ENCODE data around the gene PUS3.
"Not testable (repeated sequence)": the region's sequence is repeated elsewhere in the genome, so short reads cannot be mapped to it uniquely, and the experiment has no call there.

PUS3 gene

DNA sequence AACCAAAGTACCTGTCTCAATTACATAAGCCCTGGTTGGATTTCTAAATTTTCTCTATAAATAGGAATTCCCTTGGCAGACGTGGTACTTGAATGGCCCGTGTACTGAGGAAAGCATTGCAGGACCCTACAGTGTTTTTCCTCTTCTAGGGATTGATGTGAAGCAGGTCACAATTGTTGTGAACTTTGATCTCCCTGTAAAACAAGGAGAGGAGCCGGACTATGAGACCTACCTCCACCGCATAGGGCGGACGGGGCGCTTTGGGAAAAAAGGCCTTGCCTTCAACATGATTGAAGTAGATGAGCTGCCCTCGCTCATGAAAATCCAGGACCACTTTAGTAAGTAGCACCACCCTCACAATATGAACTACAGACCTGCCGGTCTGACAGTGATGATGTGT, 18.0 kb upstream of the PUS3 start:
- in situ Hi-C loops (cut with MboI; ENCODE audit: low sequenced_read_pairs, unreplicated experiment), result loop anchor here (10.0 kb wide), 1 partner anchor 274 kb away; no protein-coding TSS in a partner anchor
- DNase-seq (ENCODE audit: low spot score), result no peak
- TF ChIP-seq, protein P1, sequence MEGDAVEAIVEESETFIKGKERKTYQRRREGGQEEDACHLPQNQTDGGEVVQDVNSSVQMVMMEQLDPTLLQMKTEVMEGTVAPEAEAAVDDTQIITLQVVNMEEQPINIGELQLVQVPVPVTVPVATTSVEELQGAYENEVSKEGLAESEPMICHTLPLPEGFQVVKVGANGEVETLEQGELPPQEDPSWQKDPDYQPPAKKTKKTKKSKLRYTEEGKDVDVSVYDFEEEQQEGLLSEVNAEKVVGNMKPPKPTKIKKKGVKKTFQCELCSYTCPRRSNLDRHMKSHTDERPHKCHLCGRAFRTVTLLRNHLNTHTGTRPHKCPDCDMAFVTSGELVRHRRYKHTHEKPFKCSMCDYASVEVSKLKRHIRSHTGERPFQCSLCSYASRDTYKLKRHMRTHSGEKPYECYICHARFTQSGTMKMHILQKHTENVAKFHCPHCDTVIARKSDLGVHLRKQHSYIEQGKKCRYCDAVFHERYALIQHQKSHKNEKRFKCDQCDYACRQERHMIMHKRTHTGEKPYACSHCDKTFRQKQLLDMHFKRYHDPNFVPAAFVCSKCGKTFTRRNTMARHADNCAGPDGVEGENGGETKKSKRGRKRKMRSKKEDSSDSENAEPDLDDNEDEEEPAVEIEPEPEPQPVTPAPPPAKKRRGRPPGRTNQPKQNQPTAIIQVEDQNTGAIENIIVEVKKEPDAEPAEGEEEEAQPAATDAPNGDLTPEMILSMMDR (IDR thresholded peaks at IDR 0.05; ENCODE audit: borderline replicate concordance, control extremely low read depth, extremely low read depth, insufficient read depth, missing control alignments), result no peak

DNA sequence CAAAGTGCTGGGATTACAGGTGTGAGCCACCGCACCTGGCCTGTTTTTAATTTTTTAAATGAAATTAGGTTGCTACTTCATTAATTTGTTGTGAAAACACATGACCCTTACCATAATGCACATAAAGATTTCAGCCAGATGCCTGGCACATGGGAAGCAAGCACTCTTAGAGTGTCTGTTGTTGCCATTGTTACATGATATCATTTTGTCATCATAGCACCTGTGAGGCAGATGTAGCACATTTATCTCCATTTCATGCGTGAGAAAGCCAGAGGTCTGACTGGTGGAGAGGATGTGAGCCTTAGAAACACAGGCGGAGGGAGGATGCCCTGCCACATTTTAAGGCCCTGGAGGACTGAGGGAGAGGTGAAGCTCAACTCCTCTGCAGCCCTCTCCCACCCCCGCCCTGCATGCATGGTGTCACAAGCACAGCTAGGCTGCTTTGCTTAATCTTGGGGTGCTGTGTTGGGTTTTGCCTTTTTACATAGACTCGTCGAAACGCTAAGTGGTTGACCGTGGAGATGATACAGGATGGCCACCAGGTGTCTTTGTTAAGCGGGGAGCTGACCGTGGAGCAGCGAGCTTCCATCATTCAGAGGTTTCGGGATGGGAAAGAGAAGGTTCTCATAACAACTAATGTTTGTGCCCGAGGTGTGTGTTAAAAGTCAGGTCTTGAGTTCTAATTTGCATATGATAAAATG, 15.3 kb upstream of the PUS3 start:
- no peak for DNase-seq (ENCODE audit: low spot score)
- in situ Hi-C loops (cut with MboI; ENCODE audit: low sequenced_read_pairs, unreplicated experiment), result no loop called here
- TF ChIP-seq, protein P1 (IDR thresholded peaks at IDR 0.05; ENCODE audit: borderline replicate concordance, control extremely low read depth, extremely low read depth, insufficient read depth, missing control alignments), result no peak

DNA sequence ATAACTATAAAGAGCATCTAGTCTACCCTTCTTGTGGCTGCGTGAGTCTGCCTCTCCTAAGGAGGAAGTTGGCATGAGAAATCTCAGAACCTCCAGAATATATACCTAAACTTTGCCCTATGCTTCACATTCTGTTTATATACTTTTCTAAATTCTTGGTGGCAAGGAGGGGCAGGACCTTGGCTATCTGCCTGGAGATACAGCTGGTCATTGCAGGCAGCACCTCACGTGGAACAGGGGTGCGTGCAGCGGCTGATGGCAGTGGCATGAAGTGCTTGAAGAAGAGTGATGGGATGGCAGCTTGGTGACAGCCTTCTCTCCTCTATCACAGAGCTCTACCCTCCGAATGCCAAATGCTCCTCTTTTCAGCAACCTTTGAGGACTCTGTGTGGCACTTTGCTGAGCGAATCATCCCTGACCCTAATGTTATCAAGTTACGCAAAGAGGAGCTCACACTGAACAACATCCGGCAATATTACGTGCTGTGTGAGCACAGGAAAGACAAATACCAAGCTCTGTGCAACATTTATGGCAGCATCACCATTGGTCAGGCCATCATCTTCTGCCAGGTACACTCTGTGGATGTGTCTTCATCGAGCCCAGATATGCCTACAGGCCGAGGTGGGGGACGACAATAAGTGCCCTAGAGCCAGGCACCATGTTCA, 13.8 kb upstream of the PUS3 start:
- no peak for DNase-seq (ENCODE audit: low spot score)
- in situ Hi-C loops (cut with MboI; ENCODE audit: low sequenced_read_pairs, unreplicated experiment), result no loop called here
- TF ChIP-seq, protein P1 (IDR thresholded peaks at IDR 0.05; ENCODE audit: borderline replicate concordance, control extremely low read depth, extremely low read depth, insufficient read depth, missing control alignments), result no peak

DNA sequence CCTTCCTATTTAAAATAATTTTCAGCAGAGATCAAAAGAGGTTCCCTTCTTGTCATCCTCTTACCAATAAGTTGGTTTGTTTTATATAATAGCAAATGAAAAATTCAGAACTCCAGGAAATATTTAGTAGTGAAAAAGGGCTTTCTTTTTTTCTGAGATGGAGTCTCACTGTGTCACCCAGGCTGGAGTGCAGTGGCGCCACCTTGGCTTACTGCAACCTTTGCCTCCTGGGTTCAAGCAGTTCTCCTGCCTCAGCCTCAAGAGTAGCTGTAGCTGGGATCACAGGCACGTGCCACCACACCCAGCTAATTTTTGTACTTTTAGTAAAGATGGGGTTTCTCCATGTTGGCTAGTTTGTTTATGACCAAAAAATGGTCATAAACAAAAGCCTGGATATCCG, 11.6 kb upstream of the PUS3 start:
- in situ Hi-C loops (cut with MboI; ENCODE audit: low sequenced_read_pairs, unreplicated experiment); DNase-seq (ENCODE audit: low spot score): not testable (repeated sequence)

DNA sequence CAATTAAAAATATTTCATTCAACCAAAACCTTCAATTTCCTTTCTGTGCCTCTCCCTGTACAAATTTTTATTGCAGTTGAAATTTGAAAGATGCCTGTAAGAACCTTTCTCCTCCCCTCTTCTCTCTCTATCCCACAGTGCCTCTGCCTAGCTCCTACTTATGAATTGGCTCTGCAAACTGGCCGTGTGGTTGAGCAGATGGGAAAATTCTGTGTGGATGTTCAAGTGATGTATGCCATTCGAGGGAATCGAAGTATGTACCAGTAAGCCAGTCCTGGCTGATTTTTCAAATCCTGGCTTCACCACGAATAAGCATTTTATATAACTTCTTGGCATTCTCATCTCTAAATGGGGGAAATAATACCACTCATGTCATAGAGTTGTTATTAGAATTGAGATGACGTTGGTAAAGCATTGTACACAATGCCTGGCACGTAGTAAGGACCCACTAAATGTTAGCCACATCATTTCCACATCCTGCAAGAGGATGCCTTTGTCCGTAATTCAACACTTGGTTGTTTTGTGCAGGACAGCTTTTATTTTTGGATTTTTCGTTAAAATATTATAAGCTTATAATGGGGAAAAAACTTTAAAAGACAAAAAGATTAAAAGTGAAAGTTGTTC, 7.3 kb upstream of the PUS3 start:
- in situ Hi-C loops (cut with MboI; ENCODE audit: low sequenced_read_pairs, unreplicated experiment), result no loop called here
- TF ChIP-seq, protein P1 (IDR thresholded peaks at IDR 0.05; ENCODE audit: borderline replicate concordance, control extremely low read depth, extremely low read depth, insufficient read depth, missing control alignments), result no peak
- no peak for DNase-seq (ENCODE audit: low spot score)

DNA sequence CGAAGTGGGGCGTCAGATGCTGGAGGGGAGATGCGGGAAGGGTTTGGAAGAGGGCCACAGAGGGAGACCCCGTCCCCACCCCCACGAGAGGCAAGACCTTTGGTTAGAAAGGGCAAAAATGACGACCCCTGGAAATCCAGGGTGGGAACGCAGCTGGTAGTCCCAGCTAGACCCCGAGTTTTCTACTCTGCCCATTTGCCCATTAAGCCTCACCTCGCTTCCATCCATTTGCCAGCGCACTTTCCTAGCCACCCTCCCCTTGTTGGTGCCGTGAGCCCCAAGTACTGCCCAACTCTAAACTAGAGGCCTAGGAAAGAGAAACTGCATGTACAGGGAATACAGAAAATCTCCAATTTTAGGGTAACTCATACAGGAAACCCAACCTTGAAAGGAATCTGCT, 1.7 kb upstream of the PUS3 start:
- TF ChIP-seq, protein P1 (IDR thresholded peaks at IDR 0.05; ENCODE audit: borderline replicate concordance, control extremely low read depth, extremely low read depth, insufficient read depth, missing control alignments), result no peak
- DNase-seq (ENCODE audit: low spot score), result no peak
- in situ Hi-C loops (cut with MboI; ENCODE audit: low sequenced_read_pairs, unreplicated experiment), result no loop called here
